T follicular helper cell (primary cell): ENCODE data around the gene MLLT3.
"Not testable (repeated sequence)": the region's sequence is repeated elsewhere in the genome, so short reads cannot be mapped to it uniquely, and the experiment has no call there.

ENCODE experiments used
- DNase-seq: peaks from one replicate; pipeline ENCODE4 v3.0.0-alpha.2; 2020; ENCODE audit warnings: low read depth

Gene MLLT3

GRCh38 chr9:20594608-20595007 lies 27.7 kb downstream of the MLLT3 start:
- no peak for DNase-seq

- no peak for DNase-seq
These were observed 28.8 kb downstream of the MLLT3 start for GRCh38 chr9:20593537-20593936.

- DNase-seq, result no peak
These were observed 29.2 kb downstream of the MLLT3 start for GRCh38 chr9:20593105-20593504.

- DNase-seq, result no peak
These were observed 29.6 kb downstream of the MLLT3 start for GRCh38 chr9:20592673-20593072.

- no peak for DNase-seq
These were observed 31.1 kb downstream of the MLLT3 start for GRCh38 chr9:20591223-20591622.

GRCh38 chr9:20584968-20585643 lies 37.2 kb downstream of the MLLT3 start:
- DNase-seq, result no peak

- DNase-seq, result not testable (repeated sequence)
These were observed 39.2 kb downstream of the MLLT3 start for GRCh38 chr9:20583088-20583487.

GRCh38 chr9:20582150-20582549 lies 40.1 kb downstream of the MLLT3 start:
- DNase-seq, result no peak

GRCh38 chr9:20580673-20581072 lies 41.6 kb downstream of the MLLT3 start:
- DNase-seq, result no peak

- DNase-seq, result no peak
These were observed 42.6 kb downstream of the MLLT3 start for GRCh38 chr9:20579524-20580314.

GRCh38 chr9:20573023-20573422 lies 49.3 kb downstream of the MLLT3 start:
- no peak for DNase-seq

GRCh38 chr9:20570756-20571155 lies 51.5 kb downstream of the MLLT3 start:
- no peak for DNase-seq

GRCh38 chr9:20570087-20570486 lies 52.2 kb downstream of the MLLT3 start:
- DNase-seq, result no peak

GRCh38 chr9:20569525-20569924 lies 52.8 kb downstream of the MLLT3 start:
- no peak for DNase-seq

GRCh38 chr9:20568400-20568799 lies 53.9 kb downstream of the MLLT3 start:
- DNase-seq, result no peak

GRCh38 chr9:20566401-20566800 lies 55.9 kb downstream of the MLLT3 start:
- DNase-seq, result no peak

GRCh38 chr9:20564650-20565049 lies 57.6 kb downstream of the MLLT3 start:
- no peak for DNase-seq

GRCh38 chr9:20563917-20564316 lies 58.4 kb downstream of the MLLT3 start:
- DNase-seq, result no peak

- no peak for DNase-seq
These were observed 60.2 kb downstream of the MLLT3 start for GRCh38 chr9:20562051-20562450.

- no peak for DNase-seq
These were observed 60.8 kb downstream of the MLLT3 start for GRCh38 chr9:20561531-20561930.

GRCh38 chr9:20559231-20559890 lies 62.9 kb downstream of the MLLT3 start:
- DNase-seq, result no peak

- no peak for DNase-seq
These were observed 63.7 kb downstream of the MLLT3 start for GRCh38 chr9:20558566-20559016.
